ENCODE measurements around the gene CELA3A. TPM values are rescaled to one million over a fixed set of nuclear protein-coding genes. Genes with fewer than 3 reads are reported as not detected.
A peak's percentile ranks its signal among the peaks of the same experiment; 100 is the strongest.

Gene CELA3A
- total RNA-seq, 4 donors from 2014 or later: not detected

GRCh38 chr1:22055463-22055862 is 54.0 kb downstream of the CELA3A start:
- H3K36me3 ChIP-seq: peaks cover 0 to 24% (median 0%) of the 10 kb centered on the region in 3 donors
- intact Hi-C loops (cut with DNase I): no loop called here
- H3K4me3 ChIP-seq: no peak overlapping the region
- no peak for DNase-seq
- H3K9me3 ChIP-seq: no peaks in the 10 kb centered on the region
- TF ChIP-seq POLR2A (IDR thresholded peaks at IDR 0.05): no peak
- no peak for TF ChIP-seq CTCF (IDR thresholded peaks at IDR 0.05)
- 50 to 58% methylated on average over 6 of the region's 6 CpGs for WGBS, 2 donors
- no peaks in the 10 kb centered on the region for H3K27me3 ChIP-seq
- peaks cover 30 to 68% (median 52%) of the 10 kb centered on the region in 3 donors for H3K4me1 ChIP-seq
- H3K27ac ChIP-seq: peak overlapping the region in 2 of 4 donors; percentile 6 to 25

- intact Hi-C loops (cut with DNase I): no loop called here
- peaks cover 0 to 24% (median 0%) of the 10 kb centered on the region in 3 donors for H3K36me3 ChIP-seq
- H3K27me3 ChIP-seq: no peaks in the 10 kb centered on the region
- H3K27ac ChIP-seq: peak overlapping the region in 2 of 4 donors; percentile 6 to 34
- H3K4me3 ChIP-seq: no peak overlapping the region
- no peak for DNase-seq
- peaks cover 30 to 74% (median 56%) of the 10 kb centered on the region in 3 donors for H3K4me1 ChIP-seq
- TF ChIP-seq CTCF (IDR thresholded peaks at IDR 0.05) (no peak), POLR2A (IDR thresholded peaks at IDR 0.05) (no peak)
- H3K9me3 ChIP-seq: no peaks in the 10 kb centered on the region
- 30 to 41% methylated on average over 1 of the region's 1 CpG for WGBS, 2 donors
Observed at GRCh38 chr1:22056043-22056442, 54.6 kb downstream of the CELA3A start.

- intact Hi-C loops (cut with DNase I): no loop called here
- Histone ChIP-seq H3K9me3 (no peaks in the 10 kb centered on the region), H3K27me3 (no peaks in the 10 kb centered on the region), H3K4me1 (peaks cover 30 to 83% (median 61%) of the 10 kb centered on the region in 3 donors), H3K4me3 (no peak overlapping the region), H3K36me3 (peaks cover 0 to 24% (median 0%) of the 10 kb centered on the region in 3 donors), H3K27ac (peak overlapping the region in 2 of 4 donors; percentile 6 to 13)
- TF ChIP-seq CTCF (IDR thresholded peaks at IDR 0.05) (no peak), POLR2A (IDR thresholded peaks at IDR 0.05) (no peak)
- WGBS, 2 donors: 43 to 55% methylated on average over 2 of the region's 2 CpGs
- DNase-seq: no peak
Observed at GRCh38 chr1:22056936-22057335, 55.5 kb downstream of the CELA3A start.

GRCh38 chr1:22057861-22058260 is 56.4 kb downstream of the CELA3A start:
- H3K4me3 ChIP-seq: no peak overlapping the region
- H3K9me3 ChIP-seq: no peaks in the 10 kb centered on the region
- no peak overlapping the region for H3K27ac ChIP-seq
- no peaks in the 10 kb centered on the region for H3K27me3 ChIP-seq
- intact Hi-C loops (cut with DNase I): no loop called here
- 84 to 87% methylated on average over 6 to 10 of the region's 10 CpGs for WGBS, 2 donors
- no peak for TF ChIP-seq CTCF (IDR thresholded peaks at IDR 0.05)
- no peak for TF ChIP-seq POLR2A (IDR thresholded peaks at IDR 0.05)
- H3K36me3 ChIP-seq: peaks cover 0 to 24% (median 0%) of the 10 kb centered on the region in 3 donors
- H3K4me1 ChIP-seq: peaks cover 30 to 92% (median 65%) of the 10 kb centered on the region in 3 donors
- DNase-seq: no peak

Small RNAs within 50 kb of the gene (small RNA-seq; reads per million reads assigned to genes)
- gene RN7SL186P (0 reads per million in 4 donors), gene RN7SL386P (0 reads per million in 4 donors), gene RNU6-1022P (0 reads per million in 4 donors), gene RNU6-776P (0 reads per million in 4 donors)

Other genes starting within 250 kb of the CELA3A start
- gene USP48, start 218.5 kb upstream of the CELA3A start, total RNA-seq: 10 to 100 TPM; 23.5 to 51.9 (median 39.7) TPM
- not detected for gene LDLRAD2, start 189.4 kb upstream of the CELA3A start, total RNA-seq
- 100 to 1,000 TPM in 1 of 4 donors, 10 to 100 TPM in 3; 44.9 to 107 (median 54.2) TPM for gene HSPG2, start 64.3 kb upstream of the CELA3A start, total RNA-seq
- gene CELA3B, start 24.6 kb upstream of the CELA3A start, total RNA-seq: not detected
- gene CDC42, start 51.1 kb downstream of the CELA3A start, total RNA-seq: 100 to 1,000 TPM; 157 to 259 (median 192) TPM
- gene WNT4, start 141.4 kb downstream of the CELA3A start, total RNA-seq: 10 to 100 TPM in 1 of 4 donors, 1 to 10 TPM in 3; 4.8 to 11.9 (median 6.6) TPM

All from esophagus squamous epithelium (tissue), 5 donors.